Measurements from ENCODE around the gene BRSK1. TPM values are rescaled to one million over a fixed set of nuclear protein-coding genes. Genes with fewer than 3 reads are reported as not detected.

BRSK1 gene
- total and polyA plus RNA-seq, 3 donors from 2014 or later = 12.8 to 20.7 (median 14.9) TPM

DNA sequence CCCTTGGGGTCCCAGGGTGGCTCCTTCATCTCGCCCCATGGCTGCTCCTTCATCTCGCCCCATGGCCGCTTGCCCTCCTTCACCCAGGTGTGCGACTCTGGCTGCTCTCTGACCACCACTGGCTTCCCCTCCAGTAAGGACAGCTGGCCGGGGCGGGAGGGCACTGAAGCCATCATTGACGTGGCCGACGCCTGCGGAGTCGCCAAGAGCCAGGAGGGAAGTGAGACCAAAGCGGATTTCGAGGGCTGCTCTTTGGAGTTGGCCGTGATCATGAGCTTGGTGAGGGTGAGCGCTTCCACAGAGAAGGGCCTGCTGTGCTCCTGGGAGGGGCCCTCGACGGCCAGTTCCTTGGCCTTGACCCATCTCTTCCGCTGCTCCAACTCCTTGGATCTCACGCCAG, 74.7 kb downstream of the BRSK1 start:
- no peaks in the 10 kb centered on the region for H3K36me3 ChIP-seq (ENCODE audit: low read depth, missing control alignments)
- WGBS, 2 donors = 51 to 85% methylated on average over 3 to 19 of the region's 19 CpGs
- intact Hi-C loops (cut with DNase I; ENCODE audit: low total_unique reads) = no loop called here
- H3K4me3 ChIP-seq = no peak overlapping the region
- DNase-seq = no peak
- no peaks in the 10 kb centered on the region for H3K27me3 ChIP-seq
- TF ChIP-seq POLR2A (IDR thresholded peaks at IDR 0.05) = no peak
- TF ChIP-seq, protein P1, sequence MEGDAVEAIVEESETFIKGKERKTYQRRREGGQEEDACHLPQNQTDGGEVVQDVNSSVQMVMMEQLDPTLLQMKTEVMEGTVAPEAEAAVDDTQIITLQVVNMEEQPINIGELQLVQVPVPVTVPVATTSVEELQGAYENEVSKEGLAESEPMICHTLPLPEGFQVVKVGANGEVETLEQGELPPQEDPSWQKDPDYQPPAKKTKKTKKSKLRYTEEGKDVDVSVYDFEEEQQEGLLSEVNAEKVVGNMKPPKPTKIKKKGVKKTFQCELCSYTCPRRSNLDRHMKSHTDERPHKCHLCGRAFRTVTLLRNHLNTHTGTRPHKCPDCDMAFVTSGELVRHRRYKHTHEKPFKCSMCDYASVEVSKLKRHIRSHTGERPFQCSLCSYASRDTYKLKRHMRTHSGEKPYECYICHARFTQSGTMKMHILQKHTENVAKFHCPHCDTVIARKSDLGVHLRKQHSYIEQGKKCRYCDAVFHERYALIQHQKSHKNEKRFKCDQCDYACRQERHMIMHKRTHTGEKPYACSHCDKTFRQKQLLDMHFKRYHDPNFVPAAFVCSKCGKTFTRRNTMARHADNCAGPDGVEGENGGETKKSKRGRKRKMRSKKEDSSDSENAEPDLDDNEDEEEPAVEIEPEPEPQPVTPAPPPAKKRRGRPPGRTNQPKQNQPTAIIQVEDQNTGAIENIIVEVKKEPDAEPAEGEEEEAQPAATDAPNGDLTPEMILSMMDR (IDR thresholded peaks at IDR 0.05) = no peak
- peaks cover 8% of the 10 kb centered on the region for H3K4me1 ChIP-seq
- H3K27ac ChIP-seq = no peak overlapping the region
- no peaks in the 10 kb centered on the region for H3K9me3 ChIP-seq

DNA sequence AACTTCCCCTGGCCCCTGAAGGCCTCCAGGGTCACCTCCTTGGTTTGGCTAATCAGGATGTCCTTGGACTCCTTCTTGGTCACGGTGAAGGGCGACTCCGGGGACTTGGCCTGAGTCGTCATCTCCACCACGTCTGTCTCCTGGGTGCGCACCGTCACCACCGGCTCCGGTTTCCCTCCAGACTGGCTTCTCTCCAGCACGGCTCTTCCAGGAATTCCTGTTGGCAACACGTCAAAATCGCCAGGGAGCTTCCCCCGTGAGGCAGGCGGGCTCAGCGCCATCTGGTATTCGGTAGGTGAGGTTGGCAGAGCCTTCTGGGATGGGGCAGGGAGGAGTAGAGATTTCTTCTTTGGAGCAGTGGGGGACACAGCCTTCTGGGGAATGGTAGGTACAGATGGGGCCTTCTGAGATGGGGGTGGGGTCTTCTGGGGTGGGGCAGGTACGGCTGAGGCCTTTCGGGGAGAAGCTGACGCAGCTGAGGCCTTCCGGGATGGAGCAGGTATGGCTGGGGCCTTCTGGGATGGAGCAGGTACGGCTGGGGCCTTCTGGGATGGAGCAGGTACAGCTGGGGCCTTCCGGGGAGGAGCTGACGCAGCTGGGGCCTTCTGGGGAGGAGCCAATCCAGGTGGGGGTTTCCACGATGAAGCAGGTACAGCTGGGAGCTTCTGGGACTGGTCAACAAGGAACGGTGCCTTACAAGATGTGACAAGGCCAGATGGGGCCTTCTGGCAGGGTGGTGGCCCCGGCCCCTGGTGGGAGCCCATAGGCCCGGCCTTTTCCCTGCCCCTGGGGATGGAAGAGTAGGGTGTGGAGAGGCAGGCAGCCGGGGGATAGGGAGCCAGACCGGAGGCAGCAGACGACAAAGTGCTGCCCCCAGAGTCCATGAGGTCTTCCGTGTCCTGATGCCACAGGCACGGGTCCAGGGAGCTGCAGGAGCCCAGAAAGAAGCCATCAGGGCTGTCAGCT, 75.4 kb downstream of the BRSK1 start:
- Histone ChIP-seq H3K4me1 (peaks cover 1% of the 10 kb centered on the region), H3K4me3 (no peak overlapping the region), H3K9me3 (no peaks in the 10 kb centered on the region), H3K27me3 (no peaks in the 10 kb centered on the region), H3K36me3 (ENCODE audit: low read depth, missing control alignments) (no peaks in the 10 kb centered on the region), H3K27ac (no peak overlapping the region)
- intact Hi-C loops (cut with DNase I; ENCODE audit: low total_unique reads) = no loop called here
- DNase-seq = no peak
- TF ChIP-seq, protein P1 (IDR thresholded peaks at IDR 0.05) = no peak
- TF ChIP-seq POLR2A (IDR thresholded peaks at IDR 0.05) = no peak
- 76 to 79% methylated on average over 29 to 32 of the region's 32 CpGs for WGBS, 2 donors

DNA sequence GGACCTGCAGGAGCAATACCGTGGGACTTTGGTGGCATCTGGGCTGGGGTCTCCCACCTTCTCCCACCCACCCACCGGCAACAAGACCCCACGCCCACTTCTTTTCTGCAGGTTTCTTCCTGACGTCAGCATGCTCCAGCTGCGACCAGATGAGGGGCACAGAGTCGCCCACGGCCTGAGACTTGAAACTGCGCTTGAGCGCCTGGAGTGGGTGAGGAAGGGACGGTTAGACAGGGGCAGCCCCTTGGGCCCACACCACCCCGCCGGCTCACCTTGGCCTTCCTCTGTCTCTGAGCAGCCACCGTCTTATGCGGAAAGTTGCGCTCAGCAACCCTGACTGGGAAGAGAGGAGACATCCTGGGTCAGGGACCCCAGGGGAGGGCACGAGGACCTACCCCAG, 77.1 kb downstream of the BRSK1 start:
- Histone ChIP-seq H3K27ac (no peak overlapping the region), H3K4me1 (no peaks in the 10 kb centered on the region), H3K9me3 (no peaks in the 10 kb centered on the region), H3K27me3 (no peaks in the 10 kb centered on the region), H3K4me3 (no peak overlapping the region), H3K36me3 (ENCODE audit: low read depth, missing control alignments) (no peaks in the 10 kb centered on the region)
- TF ChIP-seq, protein P1 (IDR thresholded peaks at IDR 0.05) = no peak
- TF ChIP-seq POLR2A (IDR thresholded peaks at IDR 0.05) = no peak
- intact Hi-C loops (cut with DNase I; ENCODE audit: low total_unique reads) = no loop called here
- 84 to 94% methylated on average over 8 to 16 of the region's 16 CpGs for WGBS, 2 donors
- DNase-seq = no peak

Small RNA genes within 50 kb of the gene (microRNA-seq; reads per million reads assigned to microRNA genes)
- gene MIR6802 (ENCODE audit: borderline number of aligned reads in 2 of 2, borderline replicate concordance in 1 of 2) (0.70 to 3.5 reads per million in 2 donors), gene MIR6803 (ENCODE audit: borderline number of aligned reads in 2 of 2, borderline replicate concordance in 1 of 2) (6.3 to 8.3 reads per million in 2 donors)

Small RNA genes within 50 kb of the gene (small RNA-seq; reads per million reads assigned to genes)
- 0 reads per million in 2 donors for gene MIR6802
- gene MIR6803 = 0 to 0.09 reads per million in 2 donors

Other genes with a start within 250 kb of the BRSK1 start
- 1 to 10 TPM; 1.1 to 3.2 TPM for gene GP6, start 245.7 kb upstream of the BRSK1 start, total RNA-seq
- 5.3 TPM for gene GP6, start 245.7 kb upstream of the BRSK1 start, polyA plus RNA-seq (ENCODE audit: insufficient read depth, low read depth, low replicate concordance)
- gene RDH13, start 220.8 kb upstream of the BRSK1 start, total RNA-seq = 10 to 100 TPM; 22.5 to 24.3 TPM
- gene RDH13, start 220.8 kb upstream of the BRSK1 start, polyA plus RNA-seq (ENCODE audit: insufficient read depth, low read depth, low replicate concordance) = 13.9 TPM
- gene EPS8L1, start 208.1 kb upstream of the BRSK1 start, total RNA-seq = 1 to 10 TPM; 3.4 to 3.6 TPM
- gene EPS8L1, start 208.1 kb upstream of the BRSK1 start, polyA plus RNA-seq (ENCODE audit: insufficient read depth, low read depth, low replicate concordance) = 13.3 TPM
- gene PPP1R12C, start 166.4 kb upstream of the BRSK1 start, total RNA-seq = 100 to 1,000 TPM; 184 to 206 TPM
- 220 TPM for gene PPP1R12C, start 166.4 kb upstream of the BRSK1 start, polyA plus RNA-seq (ENCODE audit: insufficient read depth, low read depth, low replicate concordance)
- 10 to 100 TPM; 13.0 to 14.5 TPM for gene TNNT1, start 134.8 kb upstream of the BRSK1 start, total RNA-seq
- 84.0 TPM for gene TNNT1, start 134.8 kb upstream of the BRSK1 start, polyA plus RNA-seq (ENCODE audit: insufficient read depth, low read depth, low replicate concordance)
- gene TNNI3, start 126.3 kb upstream of the BRSK1 start, total RNA-seq = 10 to 100 TPM; 14.2 to 30.3 TPM
- 20.8 TPM for gene TNNI3, start 126.3 kb upstream of the BRSK1 start, polyA plus RNA-seq (ENCODE audit: insufficient read depth, low read depth, low replicate concordance)
- gene DNAAF3, start 117.4 kb upstream of the BRSK1 start, total RNA-seq = 100 to 1,000 TPM in 1 of 2 donors, 10 to 100 TPM in 1; 69.9 to 102 TPM
- 173 TPM for gene DNAAF3, start 117.4 kb upstream of the BRSK1 start, polyA plus RNA-seq (ENCODE audit: insufficient read depth, low read depth, low replicate concordance)
- 1 to 10 TPM; 1.6 to 5.0 TPM for gene SYT5, start 103.7 kb upstream of the BRSK1 start, total RNA-seq
- 11.7 TPM for gene SYT5, start 103.7 kb upstream of the BRSK1 start, polyA plus RNA-seq (ENCODE audit: insufficient read depth, low read depth, low replicate concordance)
- 10 to 100 TPM in 1 of 2 donors, 1 to 10 TPM in 1; 6.0 to 11.3 TPM for gene PTPRH, start 74.5 kb upstream of the BRSK1 start, total RNA-seq
- 1.6 TPM for gene PTPRH, start 74.5 kb upstream of the BRSK1 start, polyA plus RNA-seq (ENCODE audit: insufficient read depth, low read depth, low replicate concordance)
- gene TMEM86B, start 55.2 kb upstream of the BRSK1 start, total RNA-seq = 10 to 100 TPM; 13.4 to 13.9 TPM
- gene TMEM86B, start 55.2 kb upstream of the BRSK1 start, polyA plus RNA-seq (ENCODE audit: insufficient read depth, low read depth, low replicate concordance) = 12.8 TPM
- gene PPP6R1, start 25.0 kb upstream of the BRSK1 start, total RNA-seq = 100 to 1,000 TPM; 178 to 179 TPM
- gene PPP6R1, start 25.0 kb upstream of the BRSK1 start, polyA plus RNA-seq (ENCODE audit: insufficient read depth, low read depth, low replicate concordance) = 217 TPM
- 10 to 100 TPM; 43.5 to 48.2 TPM for gene HSPBP1, start 3.9 kb upstream of the BRSK1 start, total RNA-seq
- gene HSPBP1, start 3.9 kb upstream of the BRSK1 start, polyA plus RNA-seq (ENCODE audit: insufficient read depth, low read depth, low replicate concordance) = 42.7 TPM
- 1 to 10 TPM in 1 of 2 donors, not detected in 1; 2.2 TPM for gene TMEM150B, start 41.3 kb downstream of the BRSK1 start, total RNA-seq
- gene TMEM150B, start 41.3 kb downstream of the BRSK1 start, polyA plus RNA-seq (ENCODE audit: insufficient read depth, low read depth, low replicate concordance) = 0.98 TPM
- gene KMT5C, start 55.9 kb downstream of the BRSK1 start, total RNA-seq = 10 to 100 TPM; 48.8 to 62.9 TPM
- gene KMT5C, start 55.9 kb downstream of the BRSK1 start, polyA plus RNA-seq (ENCODE audit: insufficient read depth, low read depth, low replicate concordance) = 14.6 TPM
- 10 to 100 TPM; 27.9 to 47.5 TPM for gene COX6B2, start 70.7 kb downstream of the BRSK1 start, total RNA-seq
- 171 TPM for gene COX6B2, start 70.7 kb downstream of the BRSK1 start, polyA plus RNA-seq (ENCODE audit: insufficient read depth, low read depth, low replicate concordance)
- 10 to 100 TPM; 11.3 to 28.2 TPM for gene GARIN5B, start 79.3 kb downstream of the BRSK1 start, total RNA-seq
- gene GARIN5B, start 79.3 kb downstream of the BRSK1 start, polyA plus RNA-seq (ENCODE audit: insufficient read depth, low read depth, low replicate concordance) = 49.6 TPM
- 1 to 10 TPM; 2.0 to 2.1 TPM for gene IL11, start 86.5 kb downstream of the BRSK1 start, total RNA-seq
- gene IL11, start 86.5 kb downstream of the BRSK1 start, polyA plus RNA-seq (ENCODE audit: insufficient read depth, low read depth, low replicate concordance) = 1.2 TPM
- 10 to 100 TPM; 12.9 to 19.2 TPM for gene TMEM190, start 92.8 kb downstream of the BRSK1 start, total RNA-seq
- gene TMEM190, start 92.8 kb downstream of the BRSK1 start, polyA plus RNA-seq (ENCODE audit: insufficient read depth, low read depth, low replicate concordance) = 35.4 TPM
- gene TMEM238, start 100.3 kb downstream of the BRSK1 start, total RNA-seq = 1 to 10 TPM; 1.7 to 6.4 TPM
- gene TMEM238, start 100.3 kb downstream of the BRSK1 start, polyA plus RNA-seq (ENCODE audit: insufficient read depth, low read depth, low replicate concordance) = 0.91 TPM
- 100 to 1,000 TPM; 284 to 624 TPM for gene RPL28, start 101.9 kb downstream of the BRSK1 start, total RNA-seq
- 1,024 TPM for gene RPL28, start 101.9 kb downstream of the BRSK1 start, polyA plus RNA-seq (ENCODE audit: insufficient read depth, low read depth, low replicate concordance)
- gene UBE2S, start 123.8 kb downstream of the BRSK1 start, total RNA-seq = 100 to 1,000 TPM; 150 to 188 TPM
- gene UBE2S, start 123.8 kb downstream of the BRSK1 start, polyA plus RNA-seq (ENCODE audit: insufficient read depth, low read depth, low replicate concordance) = 272 TPM
- 1 to 10 TPM in 1 of 2 donors, under 1 TPM in 1; 0.43 to 1.0 TPM for gene SHISA7, start 159.3 kb downstream of the BRSK1 start, total RNA-seq
- 0.45 TPM for gene SHISA7, start 159.3 kb downstream of the BRSK1 start, polyA plus RNA-seq (ENCODE audit: insufficient read depth, low read depth, low replicate concordance)
- gene ISOC2, start 177.6 kb downstream of the BRSK1 start, total RNA-seq = 10 to 100 TPM; 79.1 to 98.5 TPM
- 107 TPM for gene ISOC2, start 177.6 kb downstream of the BRSK1 start, polyA plus RNA-seq (ENCODE audit: insufficient read depth, low read depth, low replicate concordance)
- not detected for gene C19orf85, start 180.8 kb downstream of the BRSK1 start, total RNA-seq
- not detected for gene C19orf85, start 180.8 kb downstream of the BRSK1 start, polyA plus RNA-seq (ENCODE audit: insufficient read depth, low read depth, low replicate concordance)
- gene ZNF628, start 192.6 kb downstream of the BRSK1 start, total RNA-seq = 10 to 100 TPM; 31.3 to 53.7 TPM
- gene ZNF628, start 192.6 kb downstream of the BRSK1 start, polyA plus RNA-seq (ENCODE audit: insufficient read depth, low read depth, low replicate concordance) = 33.8 TPM
- gene NAT14, start 201.2 kb downstream of the BRSK1 start, total RNA-seq = 10 to 100 TPM; 12.0 to 16.0 TPM
- gene NAT14, start 201.2 kb downstream of the BRSK1 start, polyA plus RNA-seq (ENCODE audit: insufficient read depth, low read depth, low replicate concordance) = 17.3 TPM
- gene SSC5D, start 204.4 kb downstream of the BRSK1 start, total RNA-seq = 1 to 10 TPM; 6.4 to 6.9 TPM
- 10.7 TPM for gene SSC5D, start 204.4 kb downstream of the BRSK1 start, polyA plus RNA-seq (ENCODE audit: insufficient read depth, low read depth, low replicate concordance)

Data from testis (tissue), 3 donors.